M059J (cell line): Measurements from ENCODE around the gene ZNF689. TPM values are rescaled to one million over a fixed set of nuclear protein-coding genes. Genes with fewer than 3 reads are reported as not detected.
"Not testable (repeated sequence)": the region's sequence is repeated elsewhere in the genome, so short reads cannot be mapped to it uniquely, and the experiment has no call there.

Experiments
- DNase-seq: peaks from one replicate; pipeline ENCODE4 v3.0.0-alpha.2; 2012; ENCODE audit warnings: low read depth
- total RNA-seq: library from RNA; depleted of rRNA; stranded (reverse); fragments of >200 nt; shearing (Covaris generic); gene quantifications from 2 replicates; pipeline ENCODE4 v1.2.3, GENCODE V29; 2014

ZNF689 gene
- total RNA-seq, 1 experiment from 2014 or later: 9.9 TPM

GRCh38 chr16:30636599-30636998 lies 26.4 kb upstream of the ZNF689 start:
- DNase-seq: no peak

GRCh38 chr16:30633526-30633925 lies 23.3 kb upstream of the ZNF689 start:
- no peak for DNase-seq

- DNase-seq: not testable (repeated sequence)
Measured at GRCh38 chr16:30632454-30632853, 22.3 kb upstream of the ZNF689 start.

- DNase-seq: peak; percentile 74
Measured at GRCh38 chr16:30628628-30629540, 18.7 kb upstream of the ZNF689 start.

GRCh38 chr16:30626236-30626635 lies 16.0 kb upstream of the ZNF689 start:
- DNase-seq: no peak

GRCh38 chr16:30623536-30624283 lies 13.5 kb upstream of the ZNF689 start:
- DNase-seq: no peak

GRCh38 chr16:30622455-30623032 lies 12.4 kb upstream of the ZNF689 start:
- DNase-seq: no peak

- DNase-seq: peak; percentile 67
Measured at GRCh38 chr16:30621765-30622164, 11.6 kb upstream of the ZNF689 start.

- no peak for DNase-seq
Measured at GRCh38 chr16:30620169-30620568, 10.0 kb upstream of the ZNF689 start.

GRCh38 chr16:30619638-30620037 lies 9.4 kb upstream of the ZNF689 start:
- no peak for DNase-seq

GRCh38 chr16:30619202-30619601 lies 9.0 kb upstream of the ZNF689 start:
- DNase-seq: no peak

GRCh38 chr16:30615358-30616091 lies 5.3 kb upstream of the ZNF689 start:
- peak; percentile 36 for DNase-seq

GRCh38 chr16:30609002-30609925 lies 925 bp downstream of the ZNF689 start:
- peak; percentile 38 for DNase-seq

- DNase-seq: no peak
Measured at GRCh38 chr16:30606004-30606403, 4.2 kb downstream of the ZNF689 start.

- DNase-seq: no peak
Measured at GRCh38 chr16:30605158-30605557, 5.0 kb downstream of the ZNF689 start.

GRCh38 chr16:30604316-30604947 lies 5.8 kb downstream of the ZNF689 start:
- no peak for DNase-seq

- no peak for DNase-seq
Measured at GRCh38 chr16:30603945-30604315, 6.3 kb downstream of the ZNF689 start.

- DNase-seq: peak; percentile 8
Measured at GRCh38 chr16:30602616-30603277, 7.4 kb downstream of the ZNF689 start.

GRCh38 chr16:30601966-30602365 lies 8.2 kb downstream of the ZNF689 start:
- no peak for DNase-seq

GRCh38 chr16:30600929-30601328 lies 9.3 kb downstream of the ZNF689 start:
- no peak for DNase-seq
